Activated naive CD4-positive, alpha-beta T cell treated with anti-CD3 and anti-CD28 coated beads, Interleukin-2, amount 50 U/mL, for 72 hours (primary cell): ENCODE measurements around the gene BDH1. TPM values are rescaled to one million over a fixed set of nuclear protein-coding genes. Genes with fewer than 3 reads are reported as not detected.
A peak's percentile ranks its signal among the peaks of the same experiment; 100 is the strongest.

Source experiments
- ATAC-seq, 2 donors: fragments of 150-1000 bp; cut with Tn5 transposase; 2 replicates each; pipeline ENCODE4 v1.10.0; 2021; ENCODE audit warnings: mild to moderate bottlenecking in 2 of 2, moderate library complexity in 2 of 2
- DNase-seq, 2 donors: peaks; one replicate each; pipeline ENCODE4 v3.0.0; 2021 to 2022; ENCODE audit warnings: low spot score in 2 of 2
- H3K27ac Mint-ChIP-seq, 2 donors: one replicate each; pipeline ENCODE4 v1.8.0; 2022; ENCODE audit warnings: mild to moderate bottlenecking in 2 of 2, mixed read lengths in 2 of 2
- H3K36me3 Mint-ChIP-seq, 2 donors: one replicate each; pipeline ENCODE4 v1.8.0; 2022; ENCODE audit warnings: mixed read lengths in 2 of 2
- H3K9me3 Mint-ChIP-seq, 2 donors: one replicate each; pipeline ENCODE4 v1.8.0; 2022; ENCODE audit warnings: mixed read lengths in 2 of 2
- total RNA-seq, 2 donors: library from RNA; stranded (reverse); gene quantifications; one replicate each; pipeline ENCODE4 v1.2.3, GENCODE V29; 2022

BDH1 gene
- total RNA-seq, 2 donors from 2014 or later: 57.3 to 131 TPM

DNA sequence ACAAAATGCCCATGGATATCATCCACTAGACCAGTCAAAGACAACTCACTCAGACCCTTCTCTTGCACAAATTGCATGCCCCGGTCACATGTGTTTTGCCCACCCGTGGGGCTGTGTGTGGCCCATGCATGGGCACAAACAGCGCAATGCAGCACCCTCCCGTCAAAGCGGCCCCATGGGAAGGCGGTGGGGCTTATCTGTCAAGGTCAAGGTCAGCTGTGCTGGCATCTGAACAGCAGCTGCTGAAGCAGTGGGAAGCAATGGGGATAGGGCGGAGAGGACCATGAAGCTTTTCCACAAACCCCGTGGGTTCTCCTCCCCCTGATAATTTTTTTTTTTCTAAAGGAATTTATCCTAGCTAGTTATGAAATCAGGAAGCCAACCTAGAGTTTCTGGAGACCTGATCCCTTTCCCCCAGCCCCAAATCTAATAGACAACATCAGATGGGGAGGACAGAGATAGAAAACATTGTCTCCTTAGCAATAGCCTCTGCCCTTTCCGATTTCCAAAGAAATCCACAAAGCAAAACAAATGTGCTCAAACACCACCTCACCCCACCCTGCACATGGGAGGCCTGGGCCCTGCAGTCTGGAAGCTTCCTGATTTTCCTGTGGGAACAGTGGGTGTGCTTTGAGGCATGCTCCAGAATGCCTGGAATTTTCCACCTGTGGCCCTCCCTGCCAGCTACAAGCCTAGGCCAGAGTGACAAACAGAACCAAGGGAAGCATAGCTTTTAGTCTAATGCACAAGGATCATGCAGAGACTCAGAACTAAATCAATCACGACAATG, 84.4 kb downstream of the BDH1 start:
- no peaks in the 10 kb centered on the region for H3K9me3 Mint-ChIP-seq
- ATAC-seq (no peak), DNase-seq (no peak)
- H3K36me3 Mint-ChIP-seq: no peaks in the 10 kb centered on the region
- H3K27ac Mint-ChIP-seq: no peak overlapping the region

- ATAC-seq: no peak
- no peak overlapping the region for H3K27ac Mint-ChIP-seq
Measured at GRCh38 chr3:197468866-197469382, 86.8 kb downstream of the BDH1 start.

DNA sequence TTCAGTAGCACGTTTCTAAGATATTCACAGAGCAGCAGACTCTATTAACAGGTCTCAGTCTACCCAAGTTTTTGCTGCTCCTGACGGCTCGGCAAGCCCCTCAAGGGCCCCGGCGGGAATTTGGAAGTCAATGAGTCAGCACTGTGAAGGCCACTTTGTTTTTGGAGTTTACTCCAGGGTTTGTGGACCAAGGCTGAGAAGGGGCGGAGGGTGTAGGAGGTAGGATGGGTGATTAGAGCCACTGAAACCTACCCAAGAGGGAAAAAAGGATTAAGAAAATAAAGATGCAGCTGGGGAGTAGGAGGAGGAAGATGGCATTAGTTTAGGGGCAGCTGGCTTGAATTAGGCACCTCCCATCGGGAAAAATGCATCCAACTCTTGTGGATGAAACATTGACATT, 87.6 kb downstream of the BDH1 start:
- DNase-seq (no peak), ATAC-seq (no peak)
- H3K36me3 Mint-ChIP-seq: no peaks in the 10 kb centered on the region
- no peak overlapping the region for H3K27ac Mint-ChIP-seq
- no peaks in the 10 kb centered on the region for H3K9me3 Mint-ChIP-seq

More at GRCh38 chr3:197468866-197469382, 86.8 kb downstream of the BDH1 start:
- H3K9me3 Mint-ChIP-seq: no peaks in the 10 kb centered on the region
- H3K36me3 Mint-ChIP-seq: no peaks in the 10 kb centered on the region
- no peak for DNase-seq

- Mint-ChIP-seq H3K27ac (no peak overlapping the region), H3K9me3 (peaks cover 0 to 3% of the 10 kb centered on the region in 2 donors), H3K36me3 (no peaks in the 10 kb centered on the region)
- no peak for ATAC-seq
- DNase-seq: no peak
Measured at GRCh38 chr3:197466586-197467399, 89.0 kb downstream of the BDH1 start.

- Mint-ChIP-seq H3K9me3 (peaks cover 0 to 4% of the 10 kb centered on the region in 2 donors), H3K36me3 (no peaks in the 10 kb centered on the region), H3K27ac (no peak overlapping the region)
- ATAC-seq (no peak), DNase-seq (no peak)
Measured at GRCh38 chr3:197465996-197466549, 89.7 kb downstream of the BDH1 start.

DNA sequence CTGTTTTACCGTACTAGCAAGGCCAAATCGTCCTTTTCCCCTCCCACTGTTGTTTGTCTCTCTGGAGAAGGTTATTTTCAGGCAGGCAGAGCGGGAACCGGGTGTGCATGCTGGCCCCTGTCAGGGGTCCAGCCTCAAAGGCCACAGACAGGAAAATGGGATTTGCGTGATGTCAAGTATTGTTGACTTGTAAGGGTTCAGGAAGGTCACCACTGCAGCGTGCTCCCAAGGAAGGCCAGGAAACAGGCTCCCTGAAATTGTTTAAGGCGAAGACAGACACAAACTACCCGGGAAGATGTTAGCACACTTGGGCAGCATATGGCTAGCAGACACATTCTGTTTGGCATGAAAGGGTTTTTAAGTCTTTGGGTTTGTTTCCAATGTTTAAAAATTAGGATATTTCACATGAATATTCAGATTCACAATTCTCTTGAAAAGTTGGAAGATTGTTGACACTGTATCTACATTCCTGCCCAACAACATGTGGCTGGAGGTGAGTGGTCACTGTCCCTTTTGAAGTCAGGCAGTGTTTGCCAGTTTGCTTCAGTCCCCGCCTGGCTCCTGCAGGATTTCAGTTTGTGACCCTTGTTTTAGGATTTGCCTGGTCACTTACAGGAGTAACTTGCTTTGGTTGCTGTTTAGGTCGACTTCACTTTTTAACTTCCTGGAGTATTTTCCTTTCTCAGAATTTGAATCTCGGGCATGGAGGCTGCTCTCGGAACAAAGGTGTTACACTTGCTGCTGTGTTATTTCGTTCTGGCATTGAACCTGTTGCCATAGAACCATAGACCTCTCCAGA, 90.4 kb downstream of the BDH1 start:
- no peak for DNase-seq
- Mint-ChIP-seq H3K36me3 (no peaks in the 10 kb centered on the region), H3K9me3 (peaks cover 0 to 4% of the 10 kb centered on the region in 2 donors), H3K27ac (no peak overlapping the region)
- ATAC-seq: no peak

DNA sequence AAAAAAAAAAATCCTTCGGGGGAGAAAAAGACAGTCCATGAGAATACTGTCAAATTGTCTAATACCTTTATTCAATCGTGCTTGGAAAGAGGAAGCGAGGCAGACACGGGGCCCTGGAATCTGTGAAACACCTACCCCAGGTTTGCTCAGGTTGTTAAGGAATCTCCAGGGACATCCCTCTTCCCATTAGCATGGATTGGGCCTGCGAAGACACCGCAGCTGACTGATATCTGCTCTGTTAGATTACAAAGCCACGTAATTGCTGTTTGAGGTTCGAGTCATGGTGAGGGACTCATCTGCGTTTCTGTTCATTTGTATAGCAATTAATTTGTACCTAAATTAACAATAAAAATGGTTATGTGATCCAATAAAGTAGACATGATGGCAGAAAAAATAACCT, 91.0 kb downstream of the BDH1 start:
- Mint-ChIP-seq H3K9me3 (peaks cover 0 to 4% of the 10 kb centered on the region in 2 donors), H3K27ac (no peak overlapping the region), H3K36me3 (no peaks in the 10 kb centered on the region)
- ATAC-seq: no peak
- no peak for DNase-seq

- Mint-ChIP-seq H3K36me3 (no peaks in the 10 kb centered on the region), H3K27ac (no peak overlapping the region), H3K9me3 (peaks cover 0 to 4% of the 10 kb centered on the region in 2 donors)
- DNase-seq (no peak), ATAC-seq (peak; percentile 73 to 93)
Measured at GRCh38 chr3:197463279-197463678, 92.5 kb downstream of the BDH1 start.

- no peaks in the 10 kb centered on the region for H3K36me3 Mint-ChIP-seq
- DNase-seq: no peak
- H3K27ac Mint-ChIP-seq: no peak overlapping the region
- H3K9me3 Mint-ChIP-seq: peaks cover 0 to 4% of the 10 kb centered on the region in 2 donors
- no peak for ATAC-seq
Measured at GRCh38 chr3:197462808-197463207, 93.0 kb downstream of the BDH1 start.

DNA sequence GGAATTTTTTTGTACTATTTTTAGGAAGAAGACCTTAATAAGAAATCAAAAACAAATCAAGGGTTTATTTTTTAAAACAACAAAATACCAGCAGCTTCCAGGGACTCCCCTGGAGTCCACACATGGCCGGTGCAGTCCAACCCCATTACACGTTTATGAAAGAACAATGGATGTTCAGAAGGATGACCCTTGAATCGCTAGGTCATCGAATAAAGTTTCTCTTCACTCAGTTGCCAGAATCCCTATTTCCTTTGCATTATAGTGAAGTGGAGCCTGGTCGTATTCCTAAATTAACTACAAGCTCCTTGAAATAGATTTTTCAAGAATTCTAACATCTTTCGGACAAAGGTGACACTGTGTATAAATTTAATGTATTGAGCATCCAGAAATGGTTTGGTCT, 95.1 kb downstream of the BDH1 start:
- peaks cover 0 to 4% of the 10 kb centered on the region in 2 donors for H3K9me3 Mint-ChIP-seq
- no peak for ATAC-seq

GRCh38 chr3:197460002-197460401, 95.8 kb downstream of the BDH1 start:
- H3K9me3 Mint-ChIP-seq: peaks cover 0 to 4% of the 10 kb centered on the region in 2 donors
- DNase-seq (no peak), ATAC-seq (no peak)
- no peak overlapping the region for H3K27ac Mint-ChIP-seq
- H3K36me3 Mint-ChIP-seq: peaks cover 0 to 7% of the 10 kb centered on the region in 2 donors

More for the DNA sequence above, 95.1 kb downstream of the BDH1 start:
- Mint-ChIP-seq H3K27ac (no peak overlapping the region), H3K36me3 (peaks cover 0 to 7% of the 10 kb centered on the region in 2 donors)
- no peak for DNase-seq

Other genes starting within 250 kb of the BDH1 start
- gene RUBCN, start 180.9 kb upstream of the BDH1 start, total RNA-seq: 10 to 100 TPM; 26.0 to 49.3 TPM
- gene FYTTD1, start 193.9 kb upstream of the BDH1 start, total RNA-seq: 10 to 100 TPM; 23.1 to 29.4 TPM
- 10 to 100 TPM; 25.0 to 74.9 TPM for gene LRCH3, start 235.3 kb upstream of the BDH1 start, total RNA-seq